ENCODE results near the gene SLITRK2.

The SLITRK2 gene

GRCh38 chrX:145817331-145818185 lies at the start of gene SLITRK2:
Gene SLITRK2 (plus strand): TSS chrX:145817829. CDS start chrX:145822426, 4,597 bp downstream.
- DNase-seq, result no peak

- no peak for DNase-seq
Measured at GRCh38 chrX:145773006-145773405, 44.6 kb upstream of the SLITRK2 start.

- DNase-seq, result no peak
Measured at GRCh38 chrX:145792281-145792680, 25.3 kb upstream of the SLITRK2 start.

GRCh38 chrX:145803508-145803907 lies 14.1 kb upstream of the SLITRK2 start:
- DNase-seq, result no peak

- DNase-seq, result no peak
Measured at GRCh38 chrX:145813081-145813480, 4.5 kb upstream of the SLITRK2 start.

- no peak for DNase-seq
Measured at GRCh38 chrX:145816601-145817315, 871 bp upstream of the SLITRK2 start.

GRCh38 chrX:145818186-145819113 lies 821 bp downstream of the SLITRK2 start:
- no peak for DNase-seq

GRCh38 chrX:145820825-145821224 lies 3.2 kb downstream of the SLITRK2 start:
- DNase-seq, result no peak

GRCh38 chrX:145821291-145821897 lies 3.8 kb downstream of the SLITRK2 start:
- DNase-seq, result no peak

GRCh38 chrX:145821898-145822571 lies 4.4 kb downstream of the SLITRK2 start:
- no peak for DNase-seq

- no peak for DNase-seq
Measured at GRCh38 chrX:145823132-145823531, 5.5 kb downstream of the SLITRK2 start.

- no peak for DNase-seq
Measured at GRCh38 chrX:145825896-145826295, 8.3 kb downstream of the SLITRK2 start.

GRCh38 chrX:145826466-145826865 lies 8.8 kb downstream of the SLITRK2 start:
- DNase-seq, result no peak

GRCh38 chrX:145832796-145833195 lies 15.2 kb downstream of the SLITRK2 start:
- DNase-seq, result no peak

- no peak for DNase-seq
Measured at GRCh38 chrX:145840531-145840930, 22.9 kb downstream of the SLITRK2 start.

- no peak for DNase-seq
Measured at GRCh38 chrX:145843146-145843904, 25.7 kb downstream of the SLITRK2 start.

- no peak for DNase-seq
Measured at GRCh38 chrX:145844886-145845285, 27.3 kb downstream of the SLITRK2 start.

- DNase-seq, result no peak
Measured at GRCh38 chrX:145848448-145848847, 30.8 kb downstream of the SLITRK2 start.

GRCh38 chrX:145848857-145849256 lies 31.2 kb downstream of the SLITRK2 start:
- no peak for DNase-seq

- DNase-seq, result no peak
Measured at GRCh38 chrX:145853181-145853580, 35.6 kb downstream of the SLITRK2 start.

GRCh38 chrX:145856181-145856580 lies 38.6 kb downstream of the SLITRK2 start:
- no peak for DNase-seq
